Tibial nerve (tissue), 4 donors: ENCODE measurements around the gene CARMIL1. TPM values are rescaled to one million over a fixed set of nuclear protein-coding genes. Genes with fewer than 3 reads are reported as not detected.
"Not testable (repeated sequence)": the region's sequence is repeated elsewhere in the genome, so short reads cannot be mapped to it uniquely, and the experiment has no call there.

Source experiments
- DNase-seq, 2 donors: peaks; one replicate each; pipeline ENCODE4 v3.0.0-alpha.2; 2019; ENCODE audit warnings: low spot score in 2 of 2
- H3K27ac ChIP-seq, 4 donors: fragments of 200-600 bp; sonication (generic) in 3 of 4; one replicate each; pipeline ENCODE4 v1.5.1; 2017 to 2019; ENCODE audit warnings: mild to moderate bottlenecking in 1 of 4
- H3K27me3 ChIP-seq, 2 donors: fragments of 200-600 bp; sonication (generic) in 1 of 2; one replicate each; pipeline versions ENCODE4 v1.5.1 to v1.6.0; 2017 to 2019
- H3K36me3 ChIP-seq, 3 donors: fragments of 200-600 bp; sonication (generic); one replicate each; pipeline ENCODE4 v1.5.1; 2018 to 2019
- H3K4me1 ChIP-seq, 4 donors: fragments of 200-600 bp; sonication (generic) in 3 of 4; one replicate each; pipeline ENCODE4 v1.5.1; 2017 to 2019
- H3K4me3 ChIP-seq, 4 donors: fragments of 200-600 bp; sonication (generic) in 3 of 4; one replicate each; pipeline ENCODE4 v1.5.1; 2017 to 2019; ENCODE audit warnings: mild to moderate bottlenecking in 1 of 4, moderate library complexity in 1 of 4
- H3K9me3 ChIP-seq, 4 donors: fragments of 200-600 bp; sonication (generic) in 3 of 4; one replicate each; pipeline ENCODE4 v1.5.1; 2017 to 2019
- EP300 ChIP-seq, 2 donors: sonication (generic); formaldehyde crosslinking; IDR thresholded peaks; one replicate each; pipeline ENCODE4 v1.6.1; 2017; ENCODE audit warnings: antibody characterized with exemption in 2 of 2, mild to moderate bottlenecking in 1 of 2
- POLR2A ChIP-seq, 2 donors: fragments of 450-650 bp; IDR thresholded peaks; one replicate each; pipeline ENCODE4 v1.6.1; 2017; ENCODE audit warnings: antibody characterized with exemption in 2 of 2, mild to moderate bottlenecking in 2 of 2, moderate library complexity in 2 of 2
- WGBS, 2 donors: methylation state at CpG; one replicate each; pipeline ENCODE4 v1.1.5; 2018; 5-methylcytosine and 5-hydroxymethylcytosine counted together
- total RNA-seq, 4 donors: library from RNA; depleted of rRNA; stranded (reverse); fragments of >200 nt; gene quantifications; one replicate each; pipeline ENCODE4 v1.1.0, GENCODE V29; 2016
- TF ChIP-seq, protein P1 (sequence below), 5 experiments: fragments of 200-600 bp in 3 of 5; fragments of 450-650 bp in 2 of 5; sonication (generic) in 3 of 5; IDR thresholded peaks; one replicate each; pipeline ENCODE4 v1.5.1; 2016 to 2019; ENCODE audit warnings: antibody characterized with exemption in 5 of 5, mild to moderate bottlenecking in 3 of 5, moderate library complexity in 2 of 5

Gene CARMIL1
- total RNA-seq, 4 donors from 2014 or later, result 29.1 to 43.5 (median 34.1) TPM

DNA sequence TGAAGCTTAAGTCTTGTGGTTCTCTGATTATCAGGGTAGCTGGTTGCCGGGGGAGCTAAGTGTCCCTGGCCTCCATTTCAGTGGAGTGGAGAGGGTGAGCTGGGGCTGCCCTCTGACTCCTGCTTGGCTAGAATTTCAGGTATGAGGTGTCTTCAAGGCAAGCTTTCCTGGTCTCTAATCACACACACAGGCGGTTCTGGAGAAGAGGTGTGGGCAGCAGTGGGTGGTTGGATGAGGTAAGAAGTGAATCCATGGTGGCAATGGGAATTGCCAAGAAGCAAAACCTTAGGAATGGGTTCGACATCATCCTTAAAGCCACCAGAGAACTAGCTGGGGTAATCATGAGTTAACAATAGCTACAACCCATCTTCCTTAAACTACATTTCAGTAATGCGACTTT is 157.6 kb downstream of the CARMIL1 start:
- Histone ChIP-seq H3K27me3 (no peaks in the 10 kb centered on the region), H3K4me3 (no peak overlapping the region), H3K4me1 (no peaks in the 10 kb centered on the region), H3K36me3 (no peaks in the 10 kb centered on the region), H3K27ac (no peak overlapping the region), H3K9me3 (no peaks in the 10 kb centered on the region)
- no peak for DNase-seq
- TF ChIP-seq, protein P1, sequence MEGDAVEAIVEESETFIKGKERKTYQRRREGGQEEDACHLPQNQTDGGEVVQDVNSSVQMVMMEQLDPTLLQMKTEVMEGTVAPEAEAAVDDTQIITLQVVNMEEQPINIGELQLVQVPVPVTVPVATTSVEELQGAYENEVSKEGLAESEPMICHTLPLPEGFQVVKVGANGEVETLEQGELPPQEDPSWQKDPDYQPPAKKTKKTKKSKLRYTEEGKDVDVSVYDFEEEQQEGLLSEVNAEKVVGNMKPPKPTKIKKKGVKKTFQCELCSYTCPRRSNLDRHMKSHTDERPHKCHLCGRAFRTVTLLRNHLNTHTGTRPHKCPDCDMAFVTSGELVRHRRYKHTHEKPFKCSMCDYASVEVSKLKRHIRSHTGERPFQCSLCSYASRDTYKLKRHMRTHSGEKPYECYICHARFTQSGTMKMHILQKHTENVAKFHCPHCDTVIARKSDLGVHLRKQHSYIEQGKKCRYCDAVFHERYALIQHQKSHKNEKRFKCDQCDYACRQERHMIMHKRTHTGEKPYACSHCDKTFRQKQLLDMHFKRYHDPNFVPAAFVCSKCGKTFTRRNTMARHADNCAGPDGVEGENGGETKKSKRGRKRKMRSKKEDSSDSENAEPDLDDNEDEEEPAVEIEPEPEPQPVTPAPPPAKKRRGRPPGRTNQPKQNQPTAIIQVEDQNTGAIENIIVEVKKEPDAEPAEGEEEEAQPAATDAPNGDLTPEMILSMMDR (IDR thresholded peaks at IDR 0.05), result no peak
- TF ChIP-seq POLR2A (IDR thresholded peaks at IDR 0.05), result no peak
- no peak for TF ChIP-seq EP300 (IDR thresholded peaks at IDR 0.05)
- WGBS, 2 donors, result 94% methylated on average over 4 of the region's 4 CpGs

DNA sequence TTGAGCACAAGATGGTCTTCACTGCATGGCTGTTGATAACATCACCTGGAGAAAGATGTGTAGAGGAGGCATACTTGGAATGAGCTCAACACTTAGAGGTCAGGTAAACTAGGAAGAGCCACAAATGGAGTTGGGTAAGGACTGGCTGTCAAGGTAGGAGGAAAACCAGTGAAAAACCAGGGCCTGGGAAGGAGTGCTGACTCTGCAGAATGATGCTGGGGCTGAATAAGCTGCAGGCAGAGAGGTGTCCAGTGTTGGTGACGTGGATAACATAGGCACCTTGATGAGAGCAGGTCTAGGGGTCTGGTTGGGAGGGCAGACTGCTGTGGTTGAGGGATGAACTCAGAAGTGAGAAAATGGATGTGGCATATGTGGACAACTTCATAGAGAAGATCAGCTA is 160.2 kb downstream of the CARMIL1 start:
- Histone ChIP-seq H3K36me3 (no peaks in the 10 kb centered on the region), H3K27ac (no peak overlapping the region), H3K9me3 (peaks cover 0 to under 1% (median 0%) of the 10 kb centered on the region in 4 donors), H3K27me3 (no peaks in the 10 kb centered on the region), H3K4me1 (peaks cover 0 to 8% (median 0%) of the 10 kb centered on the region in 4 donors), H3K4me3 (no peak overlapping the region)
- DNase-seq, result no peak
- TF ChIP-seq, protein P1 (IDR thresholded peaks at IDR 0.05), result no peak
- no peak for TF ChIP-seq EP300 (IDR thresholded peaks at IDR 0.05)
- no peak for TF ChIP-seq POLR2A (IDR thresholded peaks at IDR 0.05)
- WGBS, 2 donors, result 95 to 97% methylated on average over 1 of the region's 1 CpG

DNA sequence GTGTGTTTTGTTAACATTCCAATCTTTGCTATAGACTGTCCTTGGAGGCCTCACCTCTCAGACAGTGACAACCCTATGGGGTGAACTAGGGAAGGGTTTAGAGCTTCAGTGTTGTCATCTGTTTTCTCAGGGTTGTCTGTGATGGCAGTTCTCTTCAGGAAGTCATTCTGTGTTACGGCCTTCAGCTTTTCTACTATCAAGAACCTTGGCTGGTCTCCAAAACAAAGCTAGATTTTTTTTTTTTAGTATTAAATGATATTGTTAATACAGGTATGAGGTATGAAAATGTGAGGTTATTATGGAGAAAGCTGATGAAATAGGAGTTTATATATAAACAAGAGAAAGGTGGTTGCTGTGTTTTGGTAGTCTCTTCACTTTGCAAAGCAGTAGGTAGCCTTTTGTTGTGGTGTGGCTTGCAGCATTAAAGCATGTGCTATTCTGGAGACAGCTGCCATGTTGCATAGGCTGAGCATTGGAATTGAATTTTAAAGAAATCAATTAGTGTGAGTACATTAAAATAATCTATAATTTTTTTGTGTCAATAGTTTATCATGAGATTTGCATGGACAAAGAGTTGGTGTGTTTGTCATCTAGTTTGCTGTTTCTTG is 162.6 kb downstream of the CARMIL1 start:
- TF ChIP-seq, protein P1 (IDR thresholded peaks at IDR 0.05), result no peak
- TF ChIP-seq POLR2A (IDR thresholded peaks at IDR 0.05) (no peak), EP300 (IDR thresholded peaks at IDR 0.05) (no peak)
- DNase-seq, result no peak
- WGBS, 2 donors, result 44 to 50% methylated on average over 1 of the region's 1 CpG
- Histone ChIP-seq H3K9me3 (peaks cover 0 to 12% (median 0%) of the 10 kb centered on the region in 4 donors), H3K27me3 (no peaks in the 10 kb centered on the region), H3K27ac (no peak overlapping the region), H3K4me3 (no peak overlapping the region), H3K4me1 (peaks cover 0 to 8% (median 0%) of the 10 kb centered on the region in 4 donors), H3K36me3 (peaks cover 0 to 5% (median 0%) of the 10 kb centered on the region in 3 donors)

DNA sequence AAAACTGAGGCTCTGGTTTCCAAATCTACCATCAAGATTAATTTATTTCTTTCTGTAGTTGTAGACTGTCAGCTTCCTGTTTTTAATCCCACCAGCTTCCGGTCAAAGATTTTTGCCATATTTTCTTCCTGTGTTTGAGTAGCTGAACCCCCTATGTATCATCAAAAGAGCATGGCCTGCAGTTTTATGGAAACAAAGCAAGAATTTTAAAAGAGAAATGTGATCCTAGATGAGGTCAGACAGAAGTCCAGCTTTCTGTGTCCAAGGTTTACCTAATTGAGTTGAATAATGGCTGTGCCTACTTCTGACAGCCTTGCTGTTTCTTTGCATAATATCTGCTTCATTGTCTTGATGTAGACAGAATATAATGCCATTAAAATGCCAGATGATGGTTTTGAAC is 163.7 kb downstream of the CARMIL1 start:
- TF ChIP-seq POLR2A (IDR thresholded peaks at IDR 0.05) (no peak), EP300 (IDR thresholded peaks at IDR 0.05) (no peak)
- TF ChIP-seq, protein P1 (IDR thresholded peaks at IDR 0.05), result no peak
- no peaks in the 10 kb centered on the region for H3K27me3 ChIP-seq
- no peak for DNase-seq
- no peak overlapping the region for H3K27ac ChIP-seq
- whole genome bisulfite sequencing, 2 donors, result 69 to 70% methylated on average over 1 of the region's 1 CpG
- H3K9me3 ChIP-seq, result peaks cover 0 to 12% (median 0%) of the 10 kb centered on the region in 4 donors
- peaks cover 0 to 9% (median 0%) of the 10 kb centered on the region in 4 donors for H3K4me1 ChIP-seq
- H3K36me3 ChIP-seq, result peaks cover 0 to 5% (median 0%) of the 10 kb centered on the region in 3 donors
- no peak overlapping the region for H3K4me3 ChIP-seq

DNA sequence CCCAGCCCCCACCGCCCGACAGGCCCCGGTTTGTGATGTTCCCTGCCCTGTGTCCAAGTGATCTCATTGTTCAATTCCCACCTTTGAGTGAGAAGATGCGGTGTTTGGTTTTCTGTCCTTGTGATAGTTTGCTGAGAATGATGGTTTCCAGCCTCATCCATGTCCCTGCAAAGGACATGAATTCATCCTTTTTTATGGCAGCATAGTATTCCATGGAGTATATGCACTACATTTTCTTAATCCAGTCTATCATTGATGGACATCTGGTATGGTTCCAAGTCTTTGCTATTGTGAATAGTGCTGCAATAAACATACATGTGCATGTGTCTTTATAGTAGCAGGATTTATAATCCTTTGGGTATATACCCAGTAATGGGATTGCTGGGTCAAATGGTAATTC is 165.3 kb downstream of the CARMIL1 start:
- H3K27ac ChIP-seq, H3K4me3 ChIP-seq, DNase-seq, H3K36me3 ChIP-seq, H3K27me3 ChIP-seq: not testable (repeated sequence)
- Histone ChIP-seq H3K4me1 (peaks cover 0 to 15% (median 0%) of the 10 kb centered on the region in 4 donors), H3K9me3 (peaks cover 0 to 12% (median 0%) of the 10 kb centered on the region in 4 donors)
- WGBS, 2 donors, result 85 to 88% methylated on average over 4 of the region's 4 CpGs
